Adrenal gland (tissue), 12 donors: ENCODE data around the gene GPR158. TPM values are rescaled to one million over a fixed set of nuclear protein-coding genes. Genes with fewer than 3 reads are reported as not detected.

Experiments used
- DNase-seq, 7 donors: peaks; one replicate each; pipeline ENCODE4 v3.0.0-alpha.2; 2019 to 2020
- H3K27ac ChIP-seq, 5 donors: fragments of 200-600 bp; sonication (generic) in 4 of 5; 1 replicate in 3 of 5; 2 replicates in 2 of 5; pipeline versions ENCODE4 v1.5.1 to v1.8.0; 2016 to 2020; ENCODE audit warnings: mild to moderate bottlenecking in 1 of 5
- H3K27me3 ChIP-seq: fragments of 200-600 bp; 2 replicates; pipeline ENCODE4 v1.8.0; 2021
- H3K36me3 ChIP-seq, 2 donors: fragments of 200-600 bp; replicated peaks in 1 of 2; 1 replicate in 1 of 2; 2 replicates in 1 of 2; pipeline versions ENCODE4 v1.5.1 to v1.8.0; 2018 to 2022
- H3K4me1 ChIP-seq, 2 donors: fragments of 200-600 bp; replicated peaks in 1 of 2; 1 replicate in 1 of 2; 2 replicates in 1 of 2; pipeline versions ENCODE4 v1.5.1 to v1.8.0; 2018 to 2021
- H3K4me3 ChIP-seq, 4 donors: fragments of 200-600 bp; sonication (generic) in 3 of 4; one replicate each; pipeline ENCODE4 v1.5.1; 2016 to 2018
- H3K9me3 ChIP-seq, 3 donors: fragments of 200-600 bp; sonication (generic) in 1 of 3; replicated peaks in 1 of 3; 1 replicate in 2 of 3; 2 replicates in 1 of 3; pipeline versions ENCODE4 v1.5.1 to v1.8.0; 2016 to 2021
- CTCF ChIP-seq, 6 experiments: fragments of 450-650 bp in 4 of 6; fragments of 200-600 bp in 2 of 6; sonication (generic) in 1 of 6; IDR thresholded peaks; 1 replicate in 5 of 6; 2 replicates in 1 of 6; pipeline versions ENCODE4 v1.5.1 to v1.8.0; 2016 to 2021; ENCODE audit warnings: antibody characterized with exemption in 6 of 6, mild to moderate bottlenecking in 2 of 6, moderate library complexity in 1 of 6
- POLR2A ChIP-seq, 2 donors: fragments of 450-650 bp; IDR thresholded peaks; one replicate each; pipeline ENCODE4 v1.6.1; 2017; ENCODE audit warnings: antibody characterized with exemption in 2 of 2, mild to moderate bottlenecking in 2 of 2, moderate library complexity in 1 of 2
- WGBS, 4 donors: extraction: QIAGEN DNeasy Blood & Tissue Kit in 2 of 4; methylation state at CpG; one replicate each; pipeline versions ENCODE4 v1.1.5 to v1.1.7; 2013 to 2017; 5-methylcytosine and 5-hydroxymethylcytosine counted together
- intact Hi-C, 2 donors: fragments of 100-400 bp; cut with DNase I; formaldehyde crosslinking; loops; one replicate each; pipeline versions ENCODE4 v1.14.1 to v1.15.0; 2022 to 2023
- polyA plus RNA-seq, 3 donors: library from polyadenylated mRNA; stranded (reverse); fragments of 200-250 nt in 2 of 3; fragments of 350-450 nt in 1 of 3; fragmentation: Illumina TruSeq in 1 of 3; extraction: RNeasy Lipid Tissue Mini Kit (QIAGEN cat#74804) in 1 of 3; gene quantifications; one replicate each; pipeline ENCODE4 v1.2.3, GENCODE V29; 2013 to 2014
- total RNA-seq, 9 donors: library from RNA; depleted of rRNA in 4 of 9; stranded (reverse); fragments of >200 nt in 4 of 9; fragments of 120-200 nt in 1 of 9; fragmentation: NEBNext Ultra II Directional in 1 of 9; extraction: Animal tissue kit (Norgen Biotek cat#: 25700) in 1 of 9; gene quantifications; one replicate each; pipeline versions ENCODE4 v1.1.0 to v1.2.4, GENCODE V29; 2013 to 2023
- donor health status: healthy with polysubstance abuse.
- donor health status: Bipolar disorder and iron deficiency.
- donor health status: DM: yes; HTN: yes; CAD: no.
- donor health status: DM: no; HTN: no; CAD: no.
- donor health status: DM: no; HTN: no; CAD: no.
- donor health status: DM: yes; HTN: yes; CAD: no.

The GPR158 gene
- total and polyA plus RNA-seq, 12 donors: 0.04 to 2.5 (median 0.94) TPM; not detected in 2

- no peak for TF ChIP-seq POLR2A (IDR thresholded peaks at IDR 0.05)
- TF ChIP-seq CTCF (IDR thresholded peaks at IDR 0.05): no peak
- WGBS, 4 donors: 36 to 46% (median 37%) methylated on average over 5 of the region's 5 CpGs
- intact Hi-C loops: no loop called here
Observed at GRCh38 chr10:25531457-25532061, 356.8 kb downstream of the GPR158 start.

GRCh38 chr10:25532213-25532612 is 357.4 kb downstream of the GPR158 start:
- 59 to 66% (median 65%) methylated on average over 3 of the region's 3 CpGs for WGBS, 4 donors
- H3K4me1 ChIP-seq: no peaks in the 10 kb centered on the region
- TF ChIP-seq POLR2A (IDR thresholded peaks at IDR 0.05) (no peak), CTCF (IDR thresholded peaks at IDR 0.05) (no peak)
- H3K4me3 ChIP-seq: no peak overlapping the region
- H3K27ac ChIP-seq: no peak overlapping the region
- H3K9me3 ChIP-seq: no peaks in the 10 kb centered on the region
- DNase-seq: no peak
- H3K36me3 ChIP-seq: no peaks in the 10 kb centered on the region
- intact Hi-C loops: no loop called here
- H3K27me3 ChIP-seq: no peaks in the 10 kb centered on the region

More at GRCh38 chr10:25531457-25532061, 356.8 kb downstream of the GPR158 start:
- H3K9me3 ChIP-seq: no peaks in the 10 kb centered on the region
- H3K4me1 ChIP-seq: no peaks in the 10 kb centered on the region
- H3K36me3 ChIP-seq: no peaks in the 10 kb centered on the region
- H3K27me3 ChIP-seq: no peaks in the 10 kb centered on the region
- H3K27ac ChIP-seq: no peak overlapping the region
- peak in 1 of 7 donors; percentile 12 for DNase-seq
- no peak overlapping the region for H3K4me3 ChIP-seq

- H3K9me3 ChIP-seq: no peaks in the 10 kb centered on the region
- no peak overlapping the region for H3K4me3 ChIP-seq
- no peak for DNase-seq
- no peak for TF ChIP-seq POLR2A (IDR thresholded peaks at IDR 0.05)
- no peak for TF ChIP-seq CTCF (IDR thresholded peaks at IDR 0.05)
- H3K27ac ChIP-seq: no peak overlapping the region
- H3K36me3 ChIP-seq: no peaks in the 10 kb centered on the region
- intact Hi-C loops: no loop called here
- H3K4me1 ChIP-seq: no peaks in the 10 kb centered on the region
- H3K27me3 ChIP-seq: no peaks in the 10 kb centered on the region
Observed at GRCh38 chr10:25536027-25536426, 361.2 kb downstream of the GPR158 start.

GRCh38 chr10:25547382-25547781 is 372.6 kb downstream of the GPR158 start:
- Histone ChIP-seq H3K27me3 (no peaks in the 10 kb centered on the region), H3K27ac (no peak overlapping the region), H3K9me3 (no peaks in the 10 kb centered on the region), H3K4me3 (no peak overlapping the region), H3K4me1 (no peaks in the 10 kb centered on the region), H3K36me3 (no peaks in the 10 kb centered on the region)
- DNase-seq: no peak
- TF ChIP-seq CTCF (IDR thresholded peaks at IDR 0.05) (no peak), POLR2A (IDR thresholded peaks at IDR 0.05) (no peak)
- intact Hi-C loops: no loop called here
- 68 to 71% (median 70%) methylated on average over 4 of the region's 4 CpGs for WGBS, 4 donors
